Measurements from ENCODE around the gene SCGB1C1.
"Not testable (repeated sequence)": the region's sequence is repeated elsewhere in the genome, so short reads cannot be mapped to it uniquely, and the experiment has no call there.

The SCGB1C1 gene

GRCh38 chr11:218815-219593 lies 26.1 kb downstream of the SCGB1C1 start:
- no peak for DNase-seq (ENCODE audit: low read depth)

GRCh38 chr11:220641-221215 lies 27.9 kb downstream of the SCGB1C1 start:
- DNase-seq (ENCODE audit: low read depth), result not testable (repeated sequence)

GRCh38 chr11:221539-221938 lies 28.7 kb downstream of the SCGB1C1 start:
- no peak for DNase-seq (ENCODE audit: low read depth)

- DNase-seq (ENCODE audit: low read depth), result no peak
Observed at GRCh38 chr11:221998-222789, 29.3 kb downstream of the SCGB1C1 start.

- no peak for DNase-seq (ENCODE audit: low read depth)
Observed at GRCh38 chr11:223026-223789, 30.3 kb downstream of the SCGB1C1 start.

- no peak for DNase-seq (ENCODE audit: low read depth)
Observed at GRCh38 chr11:223884-224283, 31.0 kb downstream of the SCGB1C1 start.

- DNase-seq (ENCODE audit: low read depth), result no peak
Observed at GRCh38 chr11:224424-224823, 31.5 kb downstream of the SCGB1C1 start.

- no peak for DNase-seq (ENCODE audit: low read depth)
Observed at GRCh38 chr11:225734-226453, 33.0 kb downstream of the SCGB1C1 start.

GRCh38 chr11:227824-228379 lies 35.0 kb downstream of the SCGB1C1 start:
- DNase-seq (ENCODE audit: low read depth), result no peak

GRCh38 chr11:230431-230830 lies 37.6 kb downstream of the SCGB1C1 start:
- no peak for DNase-seq (ENCODE audit: low read depth)

- DNase-seq (ENCODE audit: low read depth), result no peak
Observed at GRCh38 chr11:232783-233565, 40.1 kb downstream of the SCGB1C1 start.

- DNase-seq (ENCODE audit: low read depth), result no peak
Observed at GRCh38 chr11:235180-235579, 42.3 kb downstream of the SCGB1C1 start.

GRCh38 chr11:235609-235996 lies 42.7 kb downstream of the SCGB1C1 start:
- DNase-seq (ENCODE audit: low read depth), result no peak

GRCh38 chr11:235997-236773 lies 43.3 kb downstream of the SCGB1C1 start, which contains the start of gene SIRT3:
SIRT3 (minus strand) TSS chr11:236342; CDS start chr11:236328, 14 bp downstream.
- DNase-seq (ENCODE audit: low read depth), result peak; percentile 61

- DNase-seq (ENCODE audit: low read depth), result peak; percentile 53
Observed at GRCh38 chr11:236774-237767, 44.2 kb downstream of the SCGB1C1 start, which contains the start of gene PSMD13. PSMD13 (plus strand) TSS chr11:236976; CDS start chr11:237050, 74 bp downstream.

- DNase-seq (ENCODE audit: low read depth), result not testable (repeated sequence)
Observed at GRCh38 chr11:238346-238745, 45.5 kb downstream of the SCGB1C1 start.

- DNase-seq (ENCODE audit: low read depth), result no peak
Observed at GRCh38 chr11:240315-240714, 47.4 kb downstream of the SCGB1C1 start.

- DNase-seq (ENCODE audit: low read depth), result no peak
Observed at GRCh38 chr11:241634-242033, 48.8 kb downstream of the SCGB1C1 start.

All from GM04504 (cell line).